HUES64 (cell line): ENCODE data around the gene INPP4B.
"Not testable (repeated sequence)": the region's sequence is repeated elsewhere in the genome, so short reads cannot be mapped to it uniquely, and the experiment has no call there.

Source experiments
- H3K27ac ChIP-seq: 2 replicates; pipeline ENCODE4 v1.7.0; 2013; ENCODE audit warnings: low read depth, low read length, inconsistent platforms
- H3K27me3 ChIP-seq: 2 replicates; pipeline ENCODE4 v1.6.1; 2013; ENCODE audit warnings: mild to moderate bottlenecking, low read length; ENCODE audit not compliant: insufficient read depth
- H3K36me3 ChIP-seq: 2 replicates; pipeline ENCODE4 v1.6.1; 2013; ENCODE audit warnings: mild to moderate bottlenecking, low read length; ENCODE audit not compliant: insufficient read depth
- H3K4me1 ChIP-seq: 2 replicates; pipeline ENCODE4 v1.6.1; 2013; ENCODE audit warnings: mild to moderate bottlenecking, low read length, moderate library complexity; ENCODE audit not compliant: insufficient read depth
- H3K4me3 ChIP-seq: 2 replicates; pipeline ENCODE4 v1.5.1; 2013; ENCODE audit warnings: mild to moderate bottlenecking, low read length, moderate library complexity
- H3K9ac ChIP-seq: 2 replicates; pipeline ENCODE4 v1.6.1; 2013; ENCODE audit warnings: mild to moderate bottlenecking, low read depth, low read length
- H3K9me3 ChIP-seq: 2 replicates; pipeline ENCODE4 v1.6.1; 2013; ENCODE audit warnings: low read depth, low read length; ENCODE audit not compliant: insufficient read depth
- WGBS: fragments of 150-250, 120-280 bp; methylation state at CpG from one replicate; pipeline ENCODE4 v1.1.7; 2013; ENCODE audit warnings: missing lambda C conversion rate; 5-methylcytosine and 5-hydroxymethylcytosine counted together

Gene INPP4B

DNA sequence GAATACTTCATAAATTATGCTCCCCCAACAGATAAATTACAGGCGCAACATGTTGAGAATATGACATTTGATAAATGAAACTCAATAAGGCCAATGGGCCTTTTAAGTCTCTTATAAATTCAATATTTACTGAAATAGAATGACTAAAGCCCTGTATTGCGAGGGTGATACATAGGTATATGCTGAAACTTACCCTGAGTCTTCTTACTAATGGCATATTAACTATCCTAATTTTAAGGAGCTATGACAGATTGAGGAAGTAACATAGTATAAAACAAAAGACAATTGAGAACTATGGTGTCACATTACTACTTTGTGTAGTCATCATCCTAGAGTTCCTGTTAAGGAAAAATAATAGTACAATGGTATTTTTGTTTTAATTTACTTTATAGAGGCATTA, 769.1 kb downstream of the INPP4B start:
- no peak overlapping the region for H3K27ac ChIP-seq
- no peaks in the 10 kb centered on the region for H3K36me3 ChIP-seq
- WGBS: no CpG with 5 or more reads among the region's 2 CpGs
- no peaks in the 10 kb centered on the region for H3K9me3 ChIP-seq
- no peak overlapping the region for H3K4me3 ChIP-seq
- H3K4me1 ChIP-seq: no peaks in the 10 kb centered on the region
- no peaks in the 10 kb centered on the region for H3K27me3 ChIP-seq
- no peak overlapping the region for H3K9ac ChIP-seq

DNA sequence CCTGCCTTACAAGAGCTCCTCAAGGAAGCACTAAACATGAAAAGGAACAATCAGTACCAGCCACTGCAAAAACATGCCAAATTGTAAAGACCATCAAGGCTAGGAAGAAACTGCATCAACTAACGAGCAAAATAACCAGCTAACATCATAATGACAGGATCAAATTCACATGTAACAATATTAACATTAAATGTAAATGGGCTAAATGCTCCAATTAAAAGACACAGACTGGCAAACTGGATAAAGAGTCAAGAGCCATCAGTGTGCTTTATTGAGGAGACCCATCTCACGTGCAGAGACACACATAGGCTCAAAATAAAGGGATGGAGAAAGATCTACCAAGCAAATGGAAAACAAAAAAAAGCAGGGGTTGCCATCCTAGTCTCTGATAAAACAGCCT, 777.8 kb downstream of the INPP4B start:
- WGBS: 76% methylated on average over 1 of the region's 2 CpGs

DNA sequence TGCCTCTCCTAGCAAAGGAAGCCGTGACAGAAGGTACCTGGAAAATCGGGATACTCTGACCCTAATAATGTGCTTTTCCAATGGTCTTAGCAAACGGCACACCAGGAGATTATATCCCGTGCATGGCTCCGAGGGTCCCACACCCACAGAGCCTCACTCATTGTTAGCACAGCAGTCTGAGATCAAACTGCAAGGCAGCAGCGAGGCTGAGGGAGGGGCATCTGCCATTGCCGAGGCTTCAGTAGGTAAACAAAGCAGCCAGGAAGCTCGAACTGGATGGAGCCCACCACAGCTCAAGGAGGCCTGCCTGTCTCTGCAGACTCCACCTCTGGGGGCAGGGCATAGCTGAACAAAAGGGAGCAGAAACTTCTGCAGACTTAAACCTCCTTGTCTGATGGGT, 779.5 kb downstream of the INPP4B start:
- not testable (repeated sequence) for H3K27ac ChIP-seq, H3K4me3 ChIP-seq, H3K9ac ChIP-seq, H3K36me3 ChIP-seq, H3K4me1 ChIP-seq, H3K27me3 ChIP-seq
- WGBS: 93% methylated on average over 8 of the region's 8 CpGs
- H3K9me3 ChIP-seq: peaks cover 14% of the 10 kb centered on the region

More for the DNA sequence above, 777.8 kb downstream of the INPP4B start:
- peaks cover 14% of the 10 kb centered on the region for H3K9me3 ChIP-seq
- H3K27me3 ChIP-seq, H3K27ac ChIP-seq, H3K4me3 ChIP-seq, H3K9ac ChIP-seq, H3K36me3 ChIP-seq, H3K4me1 ChIP-seq: not testable (repeated sequence)

DNA sequence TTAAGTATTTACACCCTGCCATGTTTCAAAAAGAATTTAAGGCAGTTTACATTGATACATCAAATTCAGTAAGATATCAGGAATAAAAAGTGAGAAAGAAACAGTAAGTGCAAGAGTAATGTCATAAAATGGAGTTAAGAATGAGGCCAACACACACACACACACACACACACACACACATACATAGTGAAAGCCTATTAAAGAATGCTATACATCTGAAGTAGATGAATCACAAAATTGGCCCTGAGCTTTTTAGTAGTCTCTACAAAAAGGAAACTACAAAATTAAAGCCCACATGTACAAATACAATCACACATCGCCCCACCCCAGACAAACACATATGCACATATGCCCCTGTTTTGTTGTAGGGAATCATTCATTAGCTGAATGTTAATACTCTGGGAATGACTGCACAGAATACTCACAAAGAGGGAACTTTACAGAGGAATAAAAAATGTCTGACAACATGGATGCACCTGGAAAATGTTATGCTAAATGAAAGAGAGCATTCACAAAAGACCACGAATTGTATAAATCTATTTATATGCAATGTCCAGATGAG, 780.9 kb downstream of the INPP4B start:
- Histone ChIP-seq H3K9ac (no peak overlapping the region), H3K4me1 (no peaks in the 10 kb centered on the region), H3K27me3 (no peaks in the 10 kb centered on the region), H3K36me3 (no peaks in the 10 kb centered on the region), H3K9me3 (peaks cover 14% of the 10 kb centered on the region), H3K27ac (no peak overlapping the region), H3K4me3 (no peak overlapping the region)
- WGBS: 96% methylated on average over 1 of the region's 2 CpGs

GRCh38 chr4:142064181-142064580, 781.9 kb downstream of the INPP4B start:
- Histone ChIP-seq H3K27me3 (no peaks in the 10 kb centered on the region), H3K27ac (no peak overlapping the region), H3K9ac (no peak overlapping the region), H3K4me1 (no peaks in the 10 kb centered on the region), H3K36me3 (no peaks in the 10 kb centered on the region), H3K4me3 (no peak overlapping the region), H3K9me3 (peaks cover 14% of the 10 kb centered on the region)
- 100% methylated on average over 1 of the region's 1 CpG for WGBS

GRCh38 chr4:142045996-142046395, 800.1 kb downstream of the INPP4B start:
- no peak overlapping the region for H3K4me3 ChIP-seq
- no peak overlapping the region for H3K27ac ChIP-seq
- no peak overlapping the region for H3K9ac ChIP-seq
- no peaks in the 10 kb centered on the region for H3K9me3 ChIP-seq
- no peaks in the 10 kb centered on the region for H3K36me3 ChIP-seq
- peaks cover 17% of the 10 kb centered on the region for H3K4me1 ChIP-seq
- WGBS: 95% methylated on average over 2 of the region's 2 CpGs
- H3K27me3 ChIP-seq: no peaks in the 10 kb centered on the region

GRCh38 chr4:142044271-142044670, 801.8 kb downstream of the INPP4B start:
- H3K4me1 ChIP-seq: peaks cover 17% of the 10 kb centered on the region
- no peaks in the 10 kb centered on the region for H3K36me3 ChIP-seq
- no peaks in the 10 kb centered on the region for H3K9me3 ChIP-seq
- H3K27me3 ChIP-seq: no peaks in the 10 kb centered on the region
- 43% methylated on average over 3 of the region's 3 CpGs for WGBS
- no peak overlapping the region for H3K27ac ChIP-seq
- H3K4me3 ChIP-seq: no peak overlapping the region
- no peak overlapping the region for H3K9ac ChIP-seq

DNA sequence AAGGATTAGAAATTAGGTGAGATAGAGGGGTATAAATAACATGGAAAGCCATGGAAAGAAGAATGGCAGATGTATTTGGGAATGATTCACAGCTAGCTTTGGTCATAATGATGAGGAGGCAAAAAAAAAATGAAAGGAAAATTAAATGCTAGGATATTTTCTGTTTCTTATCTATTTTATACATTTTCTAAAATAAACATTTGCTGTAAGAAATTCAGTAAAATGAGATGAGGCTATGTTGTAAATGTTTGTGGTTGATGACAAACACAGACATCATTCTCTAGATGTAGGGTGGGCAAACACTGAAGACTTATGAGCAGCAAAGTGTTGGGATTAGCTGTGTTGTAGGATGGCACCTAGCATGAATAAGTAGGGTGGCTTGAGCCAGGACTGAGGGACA, 802.6 kb downstream of the INPP4B start:
- Histone ChIP-seq H3K4me1 (peaks cover 17% of the 10 kb centered on the region), H3K36me3 (no peaks in the 10 kb centered on the region), H3K27me3 (no peaks in the 10 kb centered on the region), H3K9ac (no peak overlapping the region), H3K4me3 (no peak overlapping the region), H3K9me3 (no peaks in the 10 kb centered on the region), H3K27ac (no peak overlapping the region)

DNA sequence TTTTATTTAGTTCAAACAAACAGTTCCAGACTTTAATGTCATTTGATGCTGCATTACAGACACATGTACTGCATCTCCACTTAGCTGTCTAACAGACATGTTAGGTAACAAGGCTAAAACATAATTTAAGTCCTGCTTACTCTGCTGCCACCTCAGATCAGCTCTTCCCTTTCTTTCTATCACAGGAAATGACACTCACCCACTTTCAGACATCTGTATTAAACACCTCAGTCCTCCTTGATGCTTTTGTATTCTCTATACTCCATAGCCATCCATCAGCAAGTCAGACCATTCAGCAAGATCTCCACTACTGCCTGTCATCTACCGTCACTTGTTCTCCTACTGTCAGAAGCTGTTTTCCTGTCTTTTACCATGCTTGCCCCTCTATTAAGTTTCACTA, 804.3 kb downstream of the INPP4B start:
- Histone ChIP-seq H3K36me3 (no peaks in the 10 kb centered on the region), H3K4me1 (peaks cover 17% of the 10 kb centered on the region), H3K27ac (no peak overlapping the region), H3K27me3 (no peaks in the 10 kb centered on the region), H3K4me3 (no peak overlapping the region), H3K9ac (no peak overlapping the region), H3K9me3 (no peaks in the 10 kb centered on the region)
- WGBS: 96% methylated on average over 1 of the region's 1 CpG

DNA sequence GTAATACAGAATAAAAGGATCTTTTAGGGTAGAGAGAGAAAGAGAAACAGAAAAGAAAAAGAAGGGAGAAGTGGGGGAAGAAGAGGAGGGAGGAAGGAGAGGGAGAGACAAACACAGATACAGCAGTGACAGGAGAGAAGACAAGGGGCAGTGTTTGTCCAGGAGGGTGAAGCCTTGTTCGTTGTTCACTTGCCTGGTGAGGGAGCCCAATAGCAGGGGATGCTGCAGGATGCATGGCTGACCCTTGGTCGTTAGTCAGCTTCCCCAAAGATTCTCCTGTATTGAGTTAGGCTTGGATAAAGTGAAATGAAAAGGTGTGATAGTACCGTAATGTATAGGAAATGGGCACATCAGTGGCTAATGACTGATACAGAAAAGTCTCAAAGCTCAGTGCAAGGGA, 806.1 kb downstream of the INPP4B start:
- 68% methylated on average over 3 of the region's 3 CpGs for WGBS
- H3K4me3 ChIP-seq: no peak overlapping the region

GRCh38 chr4:142036795-142037583, 809.1 kb downstream of the INPP4B start:
- WGBS: 96% methylated on average over 4 of the region's 4 CpGs
- no peaks in the 10 kb centered on the region for H3K27me3 ChIP-seq
- no peak overlapping the region for H3K27ac ChIP-seq
- H3K4me3 ChIP-seq: no peak overlapping the region
- no peak overlapping the region for H3K9ac ChIP-seq
- H3K4me1 ChIP-seq: no peaks in the 10 kb centered on the region
- no peaks in the 10 kb centered on the region for H3K9me3 ChIP-seq
- no peaks in the 10 kb centered on the region for H3K36me3 ChIP-seq

More for the DNA sequence above, 806.1 kb downstream of the INPP4B start:
- H3K4me1 ChIP-seq: peaks cover 10% of the 10 kb centered on the region
- no peaks in the 10 kb centered on the region for H3K27me3 ChIP-seq
- no peak overlapping the region for H3K9ac ChIP-seq
- no peaks in the 10 kb centered on the region for H3K9me3 ChIP-seq
- no peaks in the 10 kb centered on the region for H3K36me3 ChIP-seq
- H3K27ac ChIP-seq: no peak overlapping the region

GRCh38 chr4:142035566-142035965, 810.5 kb downstream of the INPP4B start:
- Histone ChIP-seq H3K4me1 (no peaks in the 10 kb centered on the region), H3K27ac (no peak overlapping the region), H3K9me3 (no peaks in the 10 kb centered on the region), H3K36me3 (no peaks in the 10 kb centered on the region), H3K9ac (no peak overlapping the region), H3K4me3 (no peak overlapping the region), H3K27me3 (no peaks in the 10 kb centered on the region)
